Activated CD8-positive, alpha-beta memory T cell treated with anti-CD3 and anti-CD28 coated beads for 48 hours (primary cell): Measurements from ENCODE around the gene PLCB3.

Source experiments
- DNase-seq, 3 experiments: peaks; one replicate each; pipeline ENCODE4 v3.0.0-alpha.2; 2020; ENCODE audit warnings: low read depth in 2 of 3, low spot score in 2 of 3

PLCB3 gene

GRCh38 chr11:64249563-64250414 lies 1.5 kb upstream of the PLCB3 start:
- DNase-seq = no peak

- DNase-seq = no peak
Observed at GRCh38 chr11:64250415-64251015, 815 bp upstream of the PLCB3 start.

GRCh38 chr11:64251753-64252002 lies 348 bp downstream of the PLCB3 start:
- DNase-seq = no peak

GRCh38 chr11:64252003-64252872 lies 908 bp downstream of the PLCB3 start:
- DNase-seq = no peak

GRCh38 chr11:64253043-64253442 lies 1.7 kb downstream of the PLCB3 start:
- no peak for DNase-seq

GRCh38 chr11:64253481-64253880 lies 2.2 kb downstream of the PLCB3 start:
- DNase-seq = no peak

GRCh38 chr11:64254326-64254725 lies 3.0 kb downstream of the PLCB3 start:
- no peak for DNase-seq

GRCh38 chr11:64255135-64256128 lies 4.1 kb downstream of the PLCB3 start:
- DNase-seq = no peak

- no peak for DNase-seq
Observed at GRCh38 chr11:64256300-64256699, 5.0 kb downstream of the PLCB3 start.

- no peak for DNase-seq
Observed at GRCh38 chr11:64258356-64258755, 7.0 kb downstream of the PLCB3 start.

GRCh38 chr11:64258946-64259532 lies 7.7 kb downstream of the PLCB3 start:
- no peak for DNase-seq

- DNase-seq = no peak
Observed at GRCh38 chr11:64259533-64260067, 8.3 kb downstream of the PLCB3 start.

GRCh38 chr11:64260147-64260708 lies 8.9 kb downstream of the PLCB3 start:
- no peak for DNase-seq

GRCh38 chr11:64261556-64262080 lies 10.3 kb downstream of the PLCB3 start:
- no peak for DNase-seq

GRCh38 chr11:64262271-64263002 lies 11.1 kb downstream of the PLCB3 start:
- no peak for DNase-seq

- no peak for DNase-seq
Observed at GRCh38 chr11:64263021-64263946, 12.0 kb downstream of the PLCB3 start.

- DNase-seq = no peak
Observed at GRCh38 chr11:64263947-64264317, 12.6 kb downstream of the PLCB3 start.

- no peak for DNase-seq
Observed at GRCh38 chr11:64264371-64264852, 13.1 kb downstream of the PLCB3 start.
